G401.6 (cell line): ENCODE measurements around the gene MYO16.

Experiments used
- FAIRE-seq: peaks from 2 replicates; lab custom pipeline; 2012; peaks lifted over from hg19 to GRCh38; lab: Jason Lieb, UNC

The MYO16 gene

DNA sequence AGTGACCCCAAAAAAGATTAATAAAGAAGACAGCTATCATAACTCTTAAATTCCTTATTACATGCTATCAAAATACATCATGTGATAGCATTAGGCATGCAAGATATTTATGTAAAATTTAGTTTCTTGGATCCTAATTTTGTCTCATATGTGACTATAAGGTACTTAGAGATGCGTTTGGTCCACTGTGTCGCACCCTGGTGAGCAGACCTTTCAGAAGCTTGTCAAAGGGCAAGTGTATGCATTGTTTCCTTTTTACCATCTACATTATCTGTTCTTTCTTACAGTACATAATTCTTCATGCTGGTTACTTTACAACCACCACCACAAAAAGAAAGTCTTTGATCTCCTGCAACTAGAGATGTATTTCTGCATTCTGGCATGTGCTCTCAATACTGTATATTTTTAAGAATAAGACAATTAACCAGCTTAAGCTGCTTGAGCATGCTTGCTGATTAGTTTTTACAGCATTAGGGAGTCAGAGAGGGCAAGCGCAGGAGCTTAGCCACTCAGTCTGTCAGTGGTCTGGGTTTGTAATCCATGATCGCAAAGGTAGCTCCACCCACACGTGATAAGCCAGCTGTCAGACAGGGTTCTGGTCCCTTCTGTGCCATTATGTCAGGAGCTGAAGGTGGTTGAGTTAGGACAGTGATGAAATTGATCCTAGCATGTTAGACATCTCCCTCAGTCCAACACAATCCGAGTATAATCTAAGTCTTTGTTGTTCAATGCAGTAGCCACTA, 500.9 kb downstream of the MYO16 start:
- FAIRE-seq = no peak

DNA sequence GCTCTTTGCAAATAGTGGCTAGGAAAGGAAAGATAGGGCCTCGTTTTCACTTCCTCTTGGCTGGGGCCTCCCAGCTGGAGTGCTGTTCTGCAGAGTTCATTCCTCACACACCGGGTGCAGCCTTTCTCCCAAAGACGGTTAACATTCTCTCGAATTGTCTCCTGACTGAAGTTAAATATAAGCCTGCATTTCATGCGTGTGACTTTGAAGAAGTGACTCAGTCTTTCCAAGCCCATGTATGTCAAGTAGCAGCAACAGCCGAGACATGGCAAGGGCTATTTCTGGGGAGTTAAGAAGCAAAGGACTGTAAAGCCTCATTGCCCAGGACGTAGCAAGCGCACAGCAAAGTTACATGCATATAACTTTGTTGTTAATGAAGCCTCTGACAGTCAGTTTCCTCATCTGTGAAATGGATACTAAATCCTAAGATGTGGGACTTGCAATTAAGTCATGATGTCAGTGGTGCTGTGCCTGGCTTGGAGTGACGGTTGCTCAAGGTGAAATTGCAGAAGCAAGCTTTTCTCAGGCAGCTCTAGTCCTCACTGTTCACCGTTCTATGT, 502.4 kb downstream of the MYO16 start:
- FAIRE-seq = no peak

DNA sequence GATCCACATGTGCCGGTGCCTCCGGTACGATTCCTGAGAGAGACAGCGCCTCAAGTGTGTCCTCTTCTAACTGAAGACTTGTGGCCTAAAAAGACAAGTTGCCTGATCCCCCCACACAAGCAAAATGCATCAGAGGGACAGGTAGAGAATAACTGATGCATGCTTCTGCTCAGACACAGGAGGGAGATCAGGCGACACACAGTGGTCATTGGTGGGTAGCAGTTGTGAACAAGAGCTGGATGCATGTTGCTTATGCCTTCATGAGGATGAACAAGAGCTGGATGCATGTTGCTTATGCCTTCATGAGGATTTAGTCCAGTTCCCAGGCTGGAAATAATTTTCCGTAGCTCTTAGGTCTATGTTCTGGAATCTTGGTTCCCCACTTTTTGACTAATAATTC, 505.6 kb downstream of the MYO16 start:
- FAIRE-seq = no peak

DNA sequence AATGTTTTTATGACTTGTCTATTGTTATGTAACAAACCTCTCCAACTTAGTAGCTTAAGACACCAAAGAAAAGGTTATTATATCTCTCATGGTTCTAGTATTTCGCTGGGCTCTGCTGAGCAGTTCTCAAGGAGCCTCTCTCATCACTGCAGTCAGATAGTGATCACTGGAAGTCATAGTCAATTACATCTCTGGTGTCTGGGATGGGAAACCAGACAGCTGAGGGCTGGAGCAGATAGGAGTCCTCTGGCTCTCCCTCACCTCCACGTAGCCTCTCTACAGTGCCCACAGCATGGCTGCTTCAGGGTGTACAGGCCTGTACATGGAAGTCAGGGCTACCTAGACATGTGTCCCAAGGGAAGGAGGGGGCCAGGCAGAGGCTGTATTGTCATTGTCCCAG, 507.5 kb downstream of the MYO16 start:
- FAIRE-seq = no peak

DNA sequence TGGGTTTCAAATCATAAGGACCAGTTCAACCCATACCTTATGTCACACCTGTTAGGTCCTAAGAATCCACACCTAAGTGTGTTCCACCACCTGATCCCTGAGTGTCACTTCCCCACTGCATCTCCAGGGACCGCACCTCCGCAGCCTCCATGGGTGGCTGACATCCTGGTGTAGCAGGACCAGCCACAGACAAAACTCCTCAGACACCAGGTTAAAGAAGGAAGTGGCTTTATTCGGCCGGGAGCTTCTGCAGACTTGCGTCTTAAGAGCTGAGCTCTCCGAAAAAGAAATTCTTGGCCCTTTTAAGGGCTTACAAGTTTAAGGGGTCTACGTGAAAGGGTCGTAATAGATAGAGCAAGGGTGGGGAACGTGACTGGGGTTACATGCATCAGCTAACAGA, 509.9 kb downstream of the MYO16 start:
- no peak for FAIRE-seq

DNA sequence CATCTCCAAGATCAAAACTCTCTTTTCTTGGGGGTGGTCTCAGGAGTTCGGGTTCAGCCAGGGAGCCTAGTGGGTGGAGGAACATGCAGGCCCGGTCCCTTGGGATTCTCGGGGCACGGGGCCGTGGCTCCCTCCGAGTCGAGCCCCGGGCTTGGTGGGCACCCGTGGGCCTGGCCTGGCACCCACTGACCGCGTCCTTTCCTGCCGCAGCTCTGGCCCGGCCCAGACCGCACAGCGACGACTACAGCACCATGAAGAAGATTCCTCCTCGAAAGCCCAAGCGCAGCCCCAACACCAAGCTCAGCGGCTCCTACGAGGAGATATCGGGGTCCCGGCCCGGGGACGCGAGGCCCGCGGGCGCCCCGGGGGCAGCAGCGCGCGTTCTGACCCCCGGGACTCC, 510.6 kb downstream of the MYO16 start:
- no peak for FAIRE-seq

DNA sequence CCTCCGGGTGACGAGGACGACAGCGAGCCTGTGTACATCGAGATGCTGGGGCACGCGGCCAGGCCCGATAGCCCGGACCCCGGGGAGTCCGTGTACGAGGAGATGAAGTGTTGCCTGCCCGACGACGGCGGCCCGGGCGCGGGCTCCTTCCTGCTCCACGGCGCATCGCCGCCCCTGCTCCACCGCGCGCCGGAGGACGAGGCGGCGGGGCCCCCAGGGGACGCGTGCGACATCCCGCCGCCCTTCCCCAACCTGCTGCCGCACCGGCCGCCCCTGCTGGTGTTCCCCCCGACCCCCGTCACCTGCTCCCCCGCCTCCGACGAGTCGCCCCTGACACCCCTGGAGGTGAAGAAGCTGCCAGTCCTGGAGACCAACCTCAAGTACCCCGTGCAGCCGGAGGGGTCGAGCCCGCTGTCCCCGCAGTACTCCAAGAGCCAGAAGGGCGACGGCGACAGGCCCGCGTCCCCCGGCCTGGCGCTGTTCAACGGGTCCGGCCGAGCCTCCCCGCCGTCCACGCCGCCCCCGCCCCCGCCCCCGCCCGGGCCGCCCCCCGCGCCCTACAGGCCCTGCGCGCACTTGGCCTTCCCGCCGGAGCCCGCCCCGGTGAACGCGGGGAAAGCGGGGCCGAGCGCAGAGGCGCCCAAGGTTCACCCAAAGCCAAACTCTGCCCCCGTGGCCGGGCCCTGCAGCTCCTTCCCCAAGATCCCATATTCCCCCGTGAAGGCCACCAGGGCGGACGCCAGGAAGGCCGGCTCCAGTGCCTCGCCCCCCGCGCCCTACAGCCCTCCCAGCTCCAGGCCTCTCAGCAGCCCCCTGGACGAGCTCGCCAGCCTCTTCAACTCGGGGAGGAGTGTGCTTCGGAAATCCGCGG, 511.3 kb downstream of the MYO16 start:
- FAIRE-seq = no peak

DNA sequence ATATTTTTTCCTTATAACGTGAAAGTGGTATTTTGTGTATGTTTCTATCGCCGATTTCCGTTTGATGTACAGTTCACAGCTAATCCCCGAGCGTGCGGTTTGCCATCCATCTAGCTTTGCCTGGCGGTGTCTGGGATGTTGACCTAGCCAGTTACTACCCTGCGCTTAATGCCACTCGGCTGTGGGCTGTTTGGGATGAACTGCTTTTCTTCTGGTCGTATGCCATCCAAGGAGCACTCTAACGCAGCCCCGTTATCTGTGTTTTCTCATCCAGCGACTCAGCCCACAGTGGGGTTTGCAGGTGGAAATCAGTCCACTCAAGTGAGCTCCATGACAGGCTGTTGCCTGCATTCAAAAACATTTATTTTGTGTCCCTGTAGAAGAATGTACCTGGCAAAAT, 512.3 kb downstream of the MYO16 start:
- no peak for FAIRE-seq

DNA sequence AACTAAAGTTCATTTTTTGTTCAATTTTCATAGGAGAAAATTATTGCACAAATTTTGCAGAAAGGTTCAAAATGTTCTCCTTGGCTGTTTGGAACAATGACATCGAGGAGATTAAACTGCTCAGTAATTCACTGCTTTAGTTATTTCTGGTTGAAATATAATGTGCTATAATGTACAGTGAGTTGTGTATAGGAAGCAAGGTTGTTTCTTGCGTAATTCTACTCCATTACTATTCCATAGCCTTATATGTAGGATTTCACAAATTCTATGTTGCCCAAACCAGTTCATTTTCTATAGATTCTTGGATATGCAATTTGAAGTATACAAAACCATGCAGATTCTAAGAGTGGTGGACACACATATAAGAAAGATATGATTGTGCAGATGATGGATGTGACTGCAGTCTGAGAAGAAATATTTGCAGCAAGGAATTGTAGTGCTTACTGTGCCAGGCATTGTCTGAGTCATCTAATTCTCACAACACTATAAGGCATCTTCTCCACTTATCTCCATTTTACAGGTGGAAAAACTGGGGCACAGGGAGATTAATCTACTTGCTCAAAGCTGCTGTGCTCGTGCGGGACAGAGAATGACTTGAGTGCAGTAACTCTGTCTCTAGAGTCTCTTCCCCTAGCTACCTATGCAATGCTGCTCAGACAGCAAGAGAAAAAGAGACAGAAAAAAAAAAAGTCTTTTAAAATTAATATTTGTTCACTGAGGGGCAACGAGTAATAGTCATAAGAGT, 515.5 kb downstream of the MYO16 start:
- FAIRE-seq = no peak

DNA sequence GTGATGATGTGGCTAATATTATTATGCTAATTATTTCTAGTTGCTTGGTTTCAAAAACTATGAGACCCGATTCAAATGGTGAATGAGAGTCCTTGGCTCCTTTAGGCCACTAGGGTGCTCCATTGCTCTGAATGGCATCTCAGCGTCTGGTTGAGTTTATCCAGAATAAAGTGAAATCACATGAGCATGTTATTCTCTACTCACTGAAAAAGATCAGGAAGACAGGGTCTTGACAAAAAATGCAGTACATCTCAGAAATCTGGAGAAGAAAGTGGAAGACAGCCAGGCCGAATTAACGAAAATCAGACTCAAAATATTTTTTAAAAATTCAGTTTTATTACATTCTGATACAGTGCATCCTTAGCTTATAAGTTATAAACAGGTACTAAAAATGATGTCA, 516.2 kb downstream of the MYO16 start:
- no peak for FAIRE-seq

DNA sequence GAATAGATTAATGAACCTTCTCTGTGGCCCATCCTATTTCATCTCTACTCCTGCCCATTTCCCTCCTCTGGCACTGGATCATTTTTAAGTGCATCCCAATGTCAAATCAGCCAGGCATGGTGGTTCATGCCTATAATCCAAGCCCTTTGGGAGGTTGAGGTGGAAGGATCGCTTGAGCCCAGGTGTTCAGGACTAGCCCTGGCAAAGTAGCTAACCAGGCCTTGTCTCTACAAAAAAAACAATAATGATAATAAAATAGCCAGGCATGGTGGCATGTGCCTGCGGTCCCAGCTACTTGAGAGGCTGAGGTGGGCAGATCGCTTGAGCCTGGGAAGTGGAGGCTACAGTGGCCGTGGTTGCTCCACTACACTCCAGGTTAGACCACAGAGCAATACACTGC, 517.0 kb downstream of the MYO16 start:
- FAIRE-seq = no peak

DNA sequence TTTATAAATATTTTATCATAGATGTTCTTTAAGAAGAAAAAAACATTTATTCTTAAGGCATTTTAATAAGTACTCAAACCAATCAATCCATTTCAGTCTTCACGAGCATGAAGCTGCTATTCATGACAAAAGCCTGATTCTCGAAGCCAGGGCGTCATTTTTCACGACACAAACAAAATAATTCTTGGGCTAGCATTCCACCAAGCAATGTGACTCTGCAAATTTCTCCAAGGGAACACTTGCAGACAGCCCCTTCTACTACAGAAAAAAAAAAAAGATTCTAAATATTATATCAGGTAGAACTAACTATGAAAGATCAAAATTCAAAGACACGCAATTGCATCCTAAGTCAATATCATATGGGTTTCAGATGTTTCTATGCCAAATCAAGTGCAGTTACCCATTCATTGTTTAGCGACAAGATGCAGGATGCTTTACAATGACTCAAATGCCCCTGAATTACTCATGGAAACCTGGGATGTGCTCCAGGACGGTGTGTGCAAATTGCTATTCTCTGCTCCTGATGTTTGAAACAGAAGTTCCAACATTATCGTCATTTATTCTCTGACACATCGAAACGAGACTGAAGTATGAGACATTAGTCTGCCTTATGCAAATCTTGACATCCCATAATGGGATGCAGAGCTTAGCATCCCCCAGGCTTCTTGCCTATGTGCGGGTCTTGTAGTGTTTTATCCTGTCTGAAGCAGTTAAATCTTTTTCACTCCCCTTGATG, 517.7 kb downstream of the MYO16 start:
- FAIRE-seq = no peak

DNA sequence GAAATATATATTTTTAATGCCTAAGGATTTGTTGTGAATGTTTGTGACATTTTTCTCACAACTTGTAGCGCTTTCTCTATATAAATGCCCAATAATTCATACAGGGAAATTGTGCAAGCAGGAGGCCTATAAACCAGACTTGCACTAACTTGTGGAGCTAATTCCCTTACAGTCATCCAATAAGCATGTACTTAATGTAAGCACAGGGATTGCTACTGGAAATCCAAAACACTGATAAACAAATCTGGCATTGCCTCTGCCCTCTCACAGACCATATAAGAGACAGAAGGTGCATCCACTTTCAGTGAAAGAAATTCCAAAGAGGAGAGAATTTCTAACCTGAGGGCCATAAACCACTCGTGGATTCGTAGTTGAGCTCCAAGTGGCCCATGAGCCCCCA, 518.8 kb downstream of the MYO16 start:
- FAIRE-seq = no peak

DNA sequence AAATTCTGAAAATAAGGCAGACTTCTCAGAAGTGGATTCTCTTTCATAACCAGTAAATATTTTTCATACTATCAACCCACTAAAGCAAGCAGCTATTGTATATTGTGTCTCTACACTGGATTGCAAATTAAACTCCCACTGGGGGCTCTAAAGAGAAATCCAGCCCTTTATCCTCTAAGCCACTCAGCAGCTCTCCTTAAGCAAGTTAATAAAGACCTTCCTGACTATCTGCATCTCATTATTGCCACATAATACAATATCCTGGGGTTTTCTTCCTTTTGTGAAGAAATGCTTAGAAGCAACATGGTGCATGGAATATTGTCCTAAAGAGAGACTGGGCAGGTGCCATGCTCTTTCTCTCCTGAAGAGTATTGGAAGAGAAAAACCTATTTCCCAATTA, 521.3 kb downstream of the MYO16 start:
- FAIRE-seq = no peak

DNA sequence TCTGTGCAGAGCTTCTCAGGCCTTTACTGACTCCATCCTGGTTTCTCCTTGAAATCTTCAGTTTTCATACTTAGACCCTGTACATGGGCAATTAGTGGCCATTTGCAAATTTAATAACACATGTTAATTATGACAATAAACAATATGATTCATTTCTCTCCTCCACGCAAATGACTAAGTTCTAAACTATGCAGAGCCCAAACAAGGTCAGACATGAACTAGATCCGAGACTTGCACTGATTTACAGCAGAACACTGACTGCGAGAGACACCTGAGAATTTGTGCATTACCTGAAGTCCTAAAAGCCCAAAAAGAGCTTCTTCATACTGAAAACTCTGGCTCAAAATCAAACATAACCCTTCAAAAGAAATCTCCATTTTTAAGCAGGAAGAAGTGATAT, 521.8 kb downstream of the MYO16 start:
- FAIRE-seq = no peak

DNA sequence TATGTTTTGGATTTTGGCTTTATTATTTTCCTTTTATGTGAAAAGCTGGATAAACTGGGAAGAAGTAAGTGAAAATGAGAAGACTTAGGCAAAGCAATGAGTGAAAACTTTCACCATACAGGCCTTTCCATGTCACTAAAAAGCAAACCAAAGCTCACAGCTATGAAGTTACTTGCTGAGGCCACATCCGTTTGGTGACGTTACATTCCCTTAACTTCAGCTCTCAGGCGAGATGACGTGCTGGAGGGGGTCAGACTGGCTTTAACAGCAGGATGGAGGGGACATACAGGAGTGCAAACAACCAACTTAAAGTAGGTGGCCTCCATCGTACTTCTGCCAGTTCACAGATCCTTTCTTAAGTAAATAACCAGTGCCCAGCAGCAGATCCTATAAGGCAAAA, 522.3 kb downstream of the MYO16 start:
- FAIRE-seq = no peak

DNA sequence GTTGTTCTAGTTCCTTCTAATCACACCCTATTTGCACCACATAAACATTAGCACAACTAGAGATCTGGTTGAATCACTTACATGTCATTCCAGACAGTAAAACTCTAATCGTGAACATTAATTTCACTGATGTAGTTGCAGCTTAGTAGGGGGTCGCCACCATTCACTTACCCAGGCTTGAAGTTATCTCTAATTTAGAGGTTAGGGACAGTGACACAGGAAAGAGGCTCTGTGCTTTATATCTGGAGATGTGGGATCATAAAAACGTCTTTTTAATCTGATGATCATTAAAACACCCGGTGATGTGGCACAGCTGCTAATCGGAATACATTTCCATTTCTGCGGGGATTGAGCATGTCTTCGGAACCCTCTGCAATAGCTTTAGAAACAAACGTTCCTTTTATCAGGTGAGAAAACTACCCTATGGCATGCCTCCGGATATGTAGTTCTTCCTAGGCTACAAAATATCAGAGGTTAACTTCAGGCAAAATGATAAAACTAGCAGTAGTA, 523.0 kb downstream of the MYO16 start:
- no peak for FAIRE-seq

DNA sequence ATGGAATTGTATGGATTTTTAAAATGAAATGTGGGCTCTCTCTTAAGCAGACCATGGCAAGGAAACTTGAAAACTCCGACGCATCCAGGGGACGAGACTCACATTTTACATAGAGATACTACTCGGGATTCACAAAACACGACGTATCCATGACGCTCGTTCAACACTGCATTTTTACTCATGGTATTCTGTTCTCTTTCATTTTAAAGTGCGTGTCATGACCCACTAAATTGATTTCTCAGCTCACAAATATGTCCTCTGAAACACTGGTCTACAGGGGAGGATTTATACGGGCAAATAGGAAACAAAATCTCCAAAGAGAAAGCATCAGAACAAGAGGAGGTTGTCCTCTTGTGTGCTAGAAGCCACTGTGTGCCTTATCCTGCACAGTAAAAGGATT, 523.5 kb downstream of the MYO16 start:
- FAIRE-seq = no peak

DNA sequence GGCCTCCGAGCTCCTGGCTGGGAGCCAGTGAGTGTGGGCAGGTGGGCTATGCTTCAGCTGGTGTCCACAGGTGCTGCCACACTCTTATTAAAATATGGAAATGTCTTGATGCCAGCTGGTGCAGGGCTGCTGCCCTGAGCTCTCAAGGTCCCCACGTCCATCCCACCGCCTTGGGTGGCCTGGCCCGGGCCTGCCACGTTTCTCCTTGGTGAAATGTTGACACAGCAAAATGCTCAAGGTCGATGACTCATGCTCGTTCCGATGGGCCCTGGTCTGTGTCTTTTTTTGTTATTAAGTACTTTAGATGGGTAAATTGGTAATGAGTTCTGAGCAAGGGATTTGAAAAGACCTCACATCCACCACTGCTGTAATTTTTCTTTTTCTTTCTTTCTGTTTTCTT, 524.7 kb downstream of the MYO16 start:
- FAIRE-seq = no peak

DNA sequence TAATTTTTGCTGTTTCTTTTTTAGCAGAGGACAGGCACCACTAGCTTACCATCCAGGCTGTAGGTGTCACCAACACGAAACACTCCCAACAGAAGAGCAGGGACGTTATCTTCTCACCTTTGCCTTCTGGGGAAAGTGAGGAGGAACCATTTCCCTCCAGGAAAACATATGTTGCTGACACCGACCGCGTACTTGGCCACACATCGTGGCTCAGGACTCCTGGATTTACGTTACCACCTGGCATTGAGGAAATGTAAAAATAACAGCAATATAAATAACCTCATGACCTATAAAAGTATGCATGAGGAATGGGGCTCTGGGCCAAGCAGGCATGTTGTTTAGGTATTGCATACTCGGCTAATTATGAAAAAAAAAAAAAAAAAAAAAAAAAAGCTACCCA, 525.1 kb downstream of the MYO16 start:
- no peak for FAIRE-seq

DNA sequence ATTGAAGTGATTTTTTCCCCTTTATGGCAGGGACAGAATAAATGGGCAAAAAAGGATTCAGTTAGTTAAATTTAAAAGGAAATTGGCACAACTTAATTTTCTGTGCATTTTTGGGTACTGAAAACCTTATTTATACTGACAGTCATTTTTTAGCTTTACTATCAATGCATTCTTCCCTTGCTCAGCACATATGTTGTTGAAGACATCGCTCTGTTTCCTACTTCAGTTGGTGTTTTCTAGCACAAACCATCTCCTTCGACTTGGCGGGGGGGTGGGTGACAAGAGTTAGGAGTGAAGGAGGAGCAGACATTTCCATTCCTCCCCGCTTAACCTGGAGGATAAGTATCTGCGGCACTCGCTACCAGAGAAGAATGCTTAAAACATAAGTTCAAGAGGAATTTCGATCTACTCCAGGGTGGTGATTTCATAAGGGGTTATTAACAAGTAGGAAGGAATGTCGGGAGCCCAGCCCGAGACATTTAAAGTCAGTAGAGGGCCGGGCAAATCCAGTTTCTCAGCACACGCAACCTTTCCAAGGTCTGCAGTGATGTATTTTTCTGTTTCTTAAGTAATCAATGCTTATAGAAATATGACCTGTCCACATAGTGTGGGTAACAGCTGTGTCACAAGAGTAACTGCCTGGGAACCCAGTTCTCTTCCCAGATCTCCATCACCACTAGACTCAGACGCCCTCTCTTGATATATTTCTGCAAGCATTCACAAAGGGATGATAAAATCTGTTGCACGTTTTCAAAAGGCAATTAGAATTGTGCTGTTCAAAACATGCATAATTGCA, 525.8 kb downstream of the MYO16 start:
- FAIRE-seq = no peak
